GM18951 (cell line): ENCODE measurements around the gene DUSP5.
"Not testable (repeated sequence)": the region's sequence is repeated elsewhere in the genome, so short reads cannot be mapped to it uniquely, and the experiment has no call there.

ENCODE experiments used
- POLR2A ChIP-seq: IDR thresholded peaks from 4 replicates; pipeline ENCODE4 v1.6.1; 2011; ENCODE audit warnings: mild to moderate bottlenecking; ENCODE audit not compliant: insufficient read length, insufficient read depth; ENCODE audit errors: extremely low read depth
- in situ Hi-C: fragments of 300-500 bp; cut with MboI; formaldehyde crosslinking; loops from one replicate; pipeline ENCODE4 v1.12.0; 2022; ENCODE audit warnings: low sequenced_read_pairs, mixed read lengths, inconsistent platforms; ENCODE audit not compliant: unreplicated experiment

DUSP5 gene

GRCh38 chr10:110528224-110528996 is 30.7 kb downstream of the DUSP5 start:
- in situ Hi-C loops, result no loop called here
- TF ChIP-seq POLR2A, result no peak

- in situ Hi-C loops, result not testable (repeated sequence)
Observed at GRCh38 chr10:110528997-110529524, 31.4 kb downstream of the DUSP5 start.

GRCh38 chr10:110529596-110530011 is 31.9 kb downstream of the DUSP5 start:
- in situ Hi-C loops, result loop anchor here (10.0 kb wide), 1 partner anchor 175 kb away; no protein-coding TSS in a partner anchor
- no peak for TF ChIP-seq POLR2A

DNA sequence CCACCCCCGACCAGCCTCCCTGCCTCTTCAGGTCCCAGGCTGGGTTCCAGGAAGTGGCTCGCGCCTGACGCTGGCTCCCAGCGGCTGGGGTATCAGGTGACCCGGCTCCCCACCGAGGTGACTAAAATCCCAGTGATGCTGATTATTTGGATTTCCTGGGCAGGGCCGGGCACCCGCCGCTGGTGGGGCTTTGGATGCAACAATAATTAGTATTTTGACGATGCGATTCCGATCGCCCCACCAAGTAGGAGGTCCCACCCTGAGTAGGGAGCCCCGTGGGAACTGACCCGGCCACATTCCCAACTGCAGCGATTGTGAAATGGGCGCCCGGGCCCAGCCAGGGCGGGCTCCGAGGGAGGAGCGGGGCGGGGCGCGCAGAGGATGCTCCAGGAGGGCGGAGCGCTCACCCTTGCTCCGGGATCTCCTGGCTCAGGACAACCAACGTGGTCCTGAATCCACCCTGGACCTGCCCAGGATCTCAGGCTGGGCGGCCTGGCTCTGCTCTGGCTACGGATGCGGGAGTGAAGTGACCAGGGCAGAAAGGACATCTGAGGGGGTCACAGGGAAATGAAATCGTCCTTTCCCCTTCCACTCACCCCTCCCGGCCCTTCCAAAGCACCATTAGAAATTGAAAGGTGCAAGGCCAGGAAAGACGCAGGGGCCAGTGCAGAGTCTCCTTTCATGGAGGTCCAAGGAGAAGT is 32.6 kb downstream of the DUSP5 start:
- TF ChIP-seq POLR2A, result no peak
- in situ Hi-C loops, result loop anchor here (10.0 kb wide), 1 partner anchor 175 kb away; no protein-coding TSS in a partner anchor

GRCh38 chr10:110531687-110532086 is 34.0 kb downstream of the DUSP5 start:
- no peak for TF ChIP-seq POLR2A
- in situ Hi-C loops, result loop anchor here (10.0 kb wide), 1 partner anchor 177 kb away; no protein-coding TSS in a partner anchor

DNA sequence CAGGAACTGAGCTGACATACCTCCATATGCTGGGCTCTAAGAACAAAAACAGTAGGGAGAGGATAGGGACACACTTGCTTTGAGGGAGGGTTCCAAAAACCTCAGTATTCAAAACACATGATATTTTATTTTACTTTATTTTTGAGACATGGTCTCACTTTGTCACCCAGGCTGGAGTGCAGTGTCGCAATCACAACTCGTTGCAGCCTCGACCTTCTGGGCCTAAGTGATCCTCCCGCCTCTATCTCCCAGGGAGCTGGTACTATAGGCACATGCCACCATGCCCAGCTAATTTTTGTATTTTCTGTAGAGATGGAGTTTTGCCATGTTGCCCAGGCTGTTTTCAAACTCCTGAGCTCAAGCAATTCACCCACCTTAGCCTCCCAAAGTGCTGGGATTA is 34.9 kb downstream of the DUSP5 start:
- in situ Hi-C loops, result loop anchor here (10.0 kb wide), 1 partner anchor 178 kb away; no protein-coding TSS in a partner anchor

- TF ChIP-seq POLR2A, result no peak
- in situ Hi-C loops, result loop anchor here (10.0 kb wide), 1 partner anchor 178 kb away; no protein-coding TSS in a partner anchor
Observed at GRCh38 chr10:110533149-110533548, 35.4 kb downstream of the DUSP5 start.

- in situ Hi-C loops, result loop anchor here (10.0 kb wide), 1 partner anchor 180 kb away; no protein-coding TSS in a partner anchor
- TF ChIP-seq POLR2A, result no peak
Observed at GRCh38 chr10:110534571-110534970, 36.9 kb downstream of the DUSP5 start.

DNA sequence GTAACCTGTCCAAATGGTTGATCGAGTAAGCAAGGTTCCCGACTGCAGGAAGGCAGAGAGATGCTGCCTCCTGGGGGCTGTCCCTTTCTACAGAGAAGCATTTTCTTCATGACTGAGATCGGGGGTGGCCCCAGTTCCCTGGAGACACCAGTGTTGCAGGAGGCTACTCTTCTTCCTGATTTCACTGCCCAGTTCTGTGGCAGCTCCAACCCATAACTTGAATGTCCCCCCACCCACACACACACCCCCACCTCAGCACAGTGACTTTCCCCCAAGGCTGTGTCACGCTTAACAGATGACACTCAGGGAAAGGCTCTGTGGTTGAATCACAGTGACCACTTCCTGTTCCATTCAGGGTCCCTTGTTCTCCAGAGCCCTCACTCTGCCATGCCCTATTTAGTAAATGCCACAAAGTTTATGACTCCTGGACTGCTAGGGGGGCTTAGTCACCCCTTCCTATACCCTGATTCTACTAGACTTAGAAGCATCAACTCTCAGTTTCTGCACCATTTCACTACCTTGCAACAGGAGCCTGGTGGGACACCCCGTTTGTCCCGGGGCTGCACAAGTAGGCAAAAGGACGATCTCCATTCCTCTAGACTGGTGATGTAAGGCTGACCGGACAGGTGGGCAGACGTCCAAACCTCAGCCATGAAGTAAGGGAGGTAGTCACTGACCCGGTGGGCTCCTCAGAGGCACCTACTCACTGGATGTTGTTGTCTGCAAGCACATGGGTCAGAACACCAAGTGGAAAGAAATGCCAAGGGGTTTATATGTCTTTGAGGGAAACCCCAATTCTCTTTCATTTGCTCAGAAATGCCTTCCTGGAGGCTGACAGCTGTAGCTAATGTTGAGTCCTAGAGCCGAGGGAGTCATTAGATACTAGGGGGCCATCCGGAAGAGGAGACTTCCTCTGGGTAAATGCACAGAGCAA is 38.5 kb downstream of the DUSP5 start:
- in situ Hi-C loops, result loop anchor here (10.0 kb wide), 1 partner anchor 181 kb away; no protein-coding TSS in a partner anchor
- TF ChIP-seq POLR2A, result no peak

- TF ChIP-seq POLR2A, result no peak
- in situ Hi-C loops, result loop anchor here (10.0 kb wide), 1 partner anchor 184 kb away; no protein-coding TSS in a partner anchor
Observed at GRCh38 chr10:110539091-110539490, 41.4 kb downstream of the DUSP5 start.

- in situ Hi-C loops, result loop anchor here (10.0 kb wide), 1 partner anchor 225 kb away; no protein-coding TSS in a partner anchor
- TF ChIP-seq POLR2A, result no peak
Observed at GRCh38 chr10:110540031-110540430, 42.3 kb downstream of the DUSP5 start.

- in situ Hi-C loops, result loop anchor here (10.0 kb wide), 1 partner anchor 230 kb away; no protein-coding TSS in a partner anchor
- no peak for TF ChIP-seq POLR2A
Observed at GRCh38 chr10:110544958-110545537, 47.3 kb downstream of the DUSP5 start.

GRCh38 chr10:110546077-110546476 is 48.4 kb downstream of the DUSP5 start:
- TF ChIP-seq POLR2A, result no peak
- in situ Hi-C loops, result loop anchor here (10.0 kb wide), 1 partner anchor 231 kb away; no protein-coding TSS in a partner anchor
